ENCODE results near the gene PITX3.

Gene PITX3

GRCh38 chr10:102283488-102283887 lies 42.2 kb upstream of the PITX3 start:
- H3K9ac ChIP-seq (ENCODE audit: insufficient read length), result no peak overlapping the region
- H3K9me3 ChIP-seq (ENCODE audit: low read depth, low read length), result no peaks in the 10 kb centered on the region
- DNase-seq (ENCODE audit: low read depth, low spot score), result no peak
- TF ChIP-seq EZH2 (IDR thresholded peaks at IDR 0.05), result no peak
- TF ChIP-seq POLR2AphosphoS5 (IDR thresholded peaks at IDR 0.05; ENCODE audit: borderline replicate concordance, low read depth, low read length), result no peak
- no peak for TF ChIP-seq FOXP2 (optimal IDR thresholded peaks at IDR 0.05; ENCODE audit: control extremely low read depth, extremely low read length, insufficient read depth)
- H3K27ac ChIP-seq, result no peak overlapping the region
- no peaks in the 10 kb centered on the region for H3K36me3 ChIP-seq (ENCODE audit: insufficient read depth, low read length)
- no peak overlapping the region for H3K4me3 ChIP-seq

- no peak for TF ChIP-seq EZH2 (IDR thresholded peaks at IDR 0.05)
- no peak for TF ChIP-seq FOXP2 (optimal IDR thresholded peaks at IDR 0.05; ENCODE audit: control extremely low read depth, extremely low read length, insufficient read depth)
- no peak for TF ChIP-seq POLR2AphosphoS5 (IDR thresholded peaks at IDR 0.05; ENCODE audit: borderline replicate concordance, low read depth, low read length)
- Histone ChIP-seq H3K9ac (ENCODE audit: insufficient read length) (no peak overlapping the region), H3K4me3 (no peak overlapping the region), H3K36me3 (ENCODE audit: insufficient read depth, low read length) (no peaks in the 10 kb centered on the region), H3K27ac (no peak overlapping the region), H3K9me3 (ENCODE audit: low read depth, low read length) (no peaks in the 10 kb centered on the region)
- DNase-seq (ENCODE audit: low read depth, low spot score), result no peak
Measured at GRCh38 chr10:102281102-102281487, 39.8 kb upstream of the PITX3 start.

DNA sequence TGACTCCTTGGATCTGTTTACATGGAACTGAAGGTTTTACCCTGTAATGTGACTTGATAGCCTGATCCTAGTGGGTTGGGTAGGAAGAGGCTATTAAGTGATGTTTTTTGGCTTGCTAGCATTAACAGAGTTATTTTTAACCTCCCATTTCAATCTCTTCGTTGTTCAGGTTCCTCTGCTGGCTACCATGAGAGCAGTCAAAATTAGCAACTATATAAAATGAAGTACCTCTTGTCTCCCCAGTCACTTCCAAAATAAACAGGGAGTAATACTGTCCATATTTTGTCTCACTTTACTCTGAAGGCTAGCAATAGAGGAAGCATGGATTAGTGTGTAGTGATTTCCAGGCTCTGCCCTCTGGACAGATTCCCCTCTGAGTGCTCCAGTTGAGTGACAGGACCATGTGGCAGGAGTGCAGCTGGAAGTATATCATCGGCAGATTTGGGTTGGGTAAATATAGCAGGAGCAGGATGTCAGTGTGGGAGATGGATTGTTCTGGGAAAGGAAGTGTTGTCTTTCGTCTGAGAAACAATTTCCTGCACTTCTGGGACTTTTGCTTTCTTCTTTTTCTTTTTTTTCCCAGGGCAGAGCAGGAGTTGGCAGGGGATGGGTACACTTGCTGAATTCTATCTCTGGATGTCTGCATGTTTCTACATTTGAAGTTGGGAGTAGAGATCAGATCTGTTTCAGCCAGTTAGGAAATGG lies 39.2 kb upstream of the PITX3 start:
- H3K4me3 ChIP-seq, result no peak overlapping the region
- H3K27ac ChIP-seq, result no peak overlapping the region
- H3K9me3 ChIP-seq (ENCODE audit: low read depth, low read length), result no peaks in the 10 kb centered on the region
- H3K36me3 ChIP-seq (ENCODE audit: insufficient read depth, low read length), result no peaks in the 10 kb centered on the region
- no peak for DNase-seq (ENCODE audit: low read depth, low spot score)
- no peak overlapping the region for H3K9ac ChIP-seq (ENCODE audit: insufficient read length)
- TF ChIP-seq POLR2AphosphoS5 (IDR thresholded peaks at IDR 0.05; ENCODE audit: borderline replicate concordance, low read depth, low read length) (no peak), EZH2 (IDR thresholded peaks at IDR 0.05) (no peak), FOXP2 (optimal IDR thresholded peaks at IDR 0.05; ENCODE audit: control extremely low read depth, extremely low read length, insufficient read depth) (no peak)

DNA sequence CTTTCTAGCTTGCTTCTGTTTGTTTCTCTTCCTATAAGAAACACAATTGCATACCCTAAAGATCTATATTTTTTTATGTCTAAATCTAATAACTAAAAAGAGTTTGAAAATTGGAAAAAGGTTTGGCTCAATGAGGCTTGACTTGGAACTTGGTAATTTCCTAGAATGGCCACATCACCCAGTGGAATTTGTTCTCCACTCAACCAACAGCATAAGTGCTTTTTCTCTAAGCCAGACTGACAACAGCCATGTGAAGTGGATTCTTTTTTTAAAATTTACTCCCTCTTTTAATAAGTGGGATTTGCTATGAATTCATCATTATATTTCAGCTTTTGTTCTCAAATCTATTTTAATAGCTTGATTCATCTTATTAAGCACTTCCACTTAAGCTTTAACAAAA lies 37.8 kb upstream of the PITX3 start:
- Histone ChIP-seq H3K9me3 (ENCODE audit: low read depth, low read length) (no peaks in the 10 kb centered on the region), H3K9ac (ENCODE audit: insufficient read length) (no peak overlapping the region), H3K4me3 (no peak overlapping the region), H3K36me3 (ENCODE audit: insufficient read depth, low read length) (no peaks in the 10 kb centered on the region), H3K27ac (no peak overlapping the region)
- DNase-seq (ENCODE audit: low read depth, low spot score), result no peak
- TF ChIP-seq EZH2 (IDR thresholded peaks at IDR 0.05) (no peak), FOXP2 (optimal IDR thresholded peaks at IDR 0.05; ENCODE audit: control extremely low read depth, extremely low read length, insufficient read depth) (no peak), POLR2AphosphoS5 (IDR thresholded peaks at IDR 0.05; ENCODE audit: borderline replicate concordance, low read depth, low read length) (no peak)

DNA sequence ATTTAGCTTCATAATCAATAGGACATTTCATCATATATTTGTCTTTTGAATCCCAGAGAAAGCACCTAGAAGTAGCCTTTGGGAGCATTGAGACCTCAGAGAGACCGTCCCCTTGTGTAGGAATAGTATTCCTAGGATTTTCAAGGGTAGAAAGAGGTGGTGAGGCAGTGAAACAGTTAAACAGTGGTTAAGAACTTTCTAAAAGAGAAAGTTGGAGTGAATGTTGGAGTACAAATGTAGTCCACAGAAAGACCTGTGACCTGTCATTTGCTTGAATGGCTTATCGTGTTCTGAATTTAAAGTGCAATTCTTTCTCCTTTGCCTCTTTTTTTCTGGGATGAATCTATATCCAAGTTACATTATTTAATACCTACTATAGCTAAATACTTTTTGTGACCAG lies 34.0 kb upstream of the PITX3 start:
- no peaks in the 10 kb centered on the region for H3K36me3 ChIP-seq (ENCODE audit: insufficient read depth, low read length)
- no peak for DNase-seq (ENCODE audit: low read depth, low spot score)
- TF ChIP-seq EZH2 (IDR thresholded peaks at IDR 0.05) (no peak), FOXP2 (optimal IDR thresholded peaks at IDR 0.05; ENCODE audit: control extremely low read depth, extremely low read length, insufficient read depth) (no peak), POLR2AphosphoS5 (IDR thresholded peaks at IDR 0.05; ENCODE audit: borderline replicate concordance, low read depth, low read length) (no peak)

GRCh38 chr10:102274062-102274461 lies 32.8 kb upstream of the PITX3 start:
- Histone ChIP-seq H3K9me3 (ENCODE audit: low read depth, low read length) (no peaks in the 10 kb centered on the region), H3K27ac (no peak overlapping the region), H3K9ac (ENCODE audit: insufficient read length) (no peak overlapping the region), H3K36me3 (ENCODE audit: insufficient read depth, low read length) (no peaks in the 10 kb centered on the region), H3K4me3 (no peak overlapping the region)
- no peak for DNase-seq (ENCODE audit: low read depth, low spot score)
- TF ChIP-seq EZH2 (IDR thresholded peaks at IDR 0.05) (no peak), FOXP2 (optimal IDR thresholded peaks at IDR 0.05; ENCODE audit: control extremely low read depth, extremely low read length, insufficient read depth) (no peak), POLR2AphosphoS5 (IDR thresholded peaks at IDR 0.05; ENCODE audit: borderline replicate concordance, low read depth, low read length) (no peak)

More for the DNA sequence above, 34.0 kb upstream of the PITX3 start:
- H3K9me3 ChIP-seq (ENCODE audit: low read depth, low read length), result no peaks in the 10 kb centered on the region
- H3K9ac ChIP-seq (ENCODE audit: insufficient read length), result no peak overlapping the region
- no peak overlapping the region for H3K4me3 ChIP-seq
- no peak overlapping the region for H3K27ac ChIP-seq

GRCh38 chr10:102269017-102269416 lies 27.7 kb upstream of the PITX3 start:
- H3K27ac ChIP-seq, result no peak overlapping the region

GRCh38 chr10:102268375-102268888 lies 27.1 kb upstream of the PITX3 start:
- TF ChIP-seq EZH2 (IDR thresholded peaks at IDR 0.05), result no peak
- no peak for TF ChIP-seq POLR2AphosphoS5 (IDR thresholded peaks at IDR 0.05; ENCODE audit: borderline replicate concordance, low read depth, low read length)
- TF ChIP-seq FOXP2 (optimal IDR thresholded peaks at IDR 0.05; ENCODE audit: control extremely low read depth, extremely low read length, insufficient read depth), result no peak
- no peak for DNase-seq (ENCODE audit: low read depth, low spot score)
- H3K9ac ChIP-seq (ENCODE audit: insufficient read length), result no peak overlapping the region
- no peaks in the 10 kb centered on the region for H3K36me3 ChIP-seq (ENCODE audit: insufficient read depth, low read length)
- H3K9me3 ChIP-seq (ENCODE audit: low read depth, low read length), result no peaks in the 10 kb centered on the region
- H3K4me3 ChIP-seq, result no peak overlapping the region
- no peak overlapping the region for H3K27ac ChIP-seq

More at GRCh38 chr10:102269017-102269416, 27.7 kb upstream of the PITX3 start:
- no peak for DNase-seq (ENCODE audit: low read depth, low spot score)
- TF ChIP-seq FOXP2 (optimal IDR thresholded peaks at IDR 0.05; ENCODE audit: control extremely low read depth, extremely low read length, insufficient read depth), result no peak
- TF ChIP-seq POLR2AphosphoS5 (IDR thresholded peaks at IDR 0.05; ENCODE audit: borderline replicate concordance, low read depth, low read length), result no peak
- no peak overlapping the region for H3K9ac ChIP-seq (ENCODE audit: insufficient read length)
- no peak overlapping the region for H3K4me3 ChIP-seq
- no peaks in the 10 kb centered on the region for H3K36me3 ChIP-seq (ENCODE audit: insufficient read depth, low read length)
- no peaks in the 10 kb centered on the region for H3K9me3 ChIP-seq (ENCODE audit: low read depth, low read length)
